Tibial nerve (tissue), 4 donors: ENCODE measurements around the gene NDUFA13. TPM values are rescaled to one million over a fixed set of nuclear protein-coding genes. Genes with fewer than 3 reads are reported as not detected.

Experiments used
- DNase-seq, 2 donors: peaks; one replicate each; pipeline ENCODE4 v3.0.0-alpha.2; 2019; ENCODE audit warnings: low spot score in 2 of 2
- H3K27ac ChIP-seq, 4 donors: fragments of 200-600 bp; sonication (generic) in 3 of 4; one replicate each; pipeline ENCODE4 v1.5.1; 2017 to 2019; ENCODE audit warnings: mild to moderate bottlenecking in 1 of 4
- H3K27me3 ChIP-seq, 2 donors: fragments of 200-600 bp; sonication (generic) in 1 of 2; one replicate each; pipeline versions ENCODE4 v1.5.1 to v1.6.0; 2017 to 2019
- H3K36me3 ChIP-seq, 3 donors: fragments of 200-600 bp; sonication (generic); one replicate each; pipeline ENCODE4 v1.5.1; 2018 to 2019
- H3K4me1 ChIP-seq, 4 donors: fragments of 200-600 bp; sonication (generic) in 3 of 4; one replicate each; pipeline ENCODE4 v1.5.1; 2017 to 2019
- H3K4me3 ChIP-seq, 4 donors: fragments of 200-600 bp; sonication (generic) in 3 of 4; one replicate each; pipeline ENCODE4 v1.5.1; 2017 to 2019; ENCODE audit warnings: mild to moderate bottlenecking in 1 of 4, moderate library complexity in 1 of 4
- H3K9me3 ChIP-seq, 4 donors: fragments of 200-600 bp; sonication (generic) in 3 of 4; one replicate each; pipeline ENCODE4 v1.5.1; 2017 to 2019
- CTCF ChIP-seq, 5 experiments: fragments of 200-600 bp in 3 of 5; fragments of 450-650 bp in 2 of 5; sonication (generic) in 3 of 5; IDR thresholded peaks; one replicate each; pipeline ENCODE4 v1.5.1; 2016 to 2019; ENCODE audit warnings: antibody characterized with exemption in 5 of 5, mild to moderate bottlenecking in 3 of 5, moderate library complexity in 2 of 5
- EP300 ChIP-seq, 2 donors: sonication (generic); formaldehyde crosslinking; IDR thresholded peaks; one replicate each; pipeline ENCODE4 v1.6.1; 2017; ENCODE audit warnings: antibody characterized with exemption in 2 of 2, mild to moderate bottlenecking in 1 of 2
- POLR2A ChIP-seq, 2 donors: fragments of 450-650 bp; IDR thresholded peaks; one replicate each; pipeline ENCODE4 v1.6.1; 2017; ENCODE audit warnings: antibody characterized with exemption in 2 of 2, mild to moderate bottlenecking in 2 of 2, moderate library complexity in 2 of 2
- WGBS, 2 donors: methylation state at CpG; one replicate each; pipeline ENCODE4 v1.1.5; 2018; 5-methylcytosine and 5-hydroxymethylcytosine counted together
- total RNA-seq, 4 donors: library from RNA; depleted of rRNA; stranded (reverse); fragments of >200 nt; gene quantifications; one replicate each; pipeline ENCODE4 v1.1.0, GENCODE V29; 2016

Gene NDUFA13
- total RNA-seq, 4 donors from 2014 or later = 27.3 to 93.6 (median 61.6) TPM

DNA sequence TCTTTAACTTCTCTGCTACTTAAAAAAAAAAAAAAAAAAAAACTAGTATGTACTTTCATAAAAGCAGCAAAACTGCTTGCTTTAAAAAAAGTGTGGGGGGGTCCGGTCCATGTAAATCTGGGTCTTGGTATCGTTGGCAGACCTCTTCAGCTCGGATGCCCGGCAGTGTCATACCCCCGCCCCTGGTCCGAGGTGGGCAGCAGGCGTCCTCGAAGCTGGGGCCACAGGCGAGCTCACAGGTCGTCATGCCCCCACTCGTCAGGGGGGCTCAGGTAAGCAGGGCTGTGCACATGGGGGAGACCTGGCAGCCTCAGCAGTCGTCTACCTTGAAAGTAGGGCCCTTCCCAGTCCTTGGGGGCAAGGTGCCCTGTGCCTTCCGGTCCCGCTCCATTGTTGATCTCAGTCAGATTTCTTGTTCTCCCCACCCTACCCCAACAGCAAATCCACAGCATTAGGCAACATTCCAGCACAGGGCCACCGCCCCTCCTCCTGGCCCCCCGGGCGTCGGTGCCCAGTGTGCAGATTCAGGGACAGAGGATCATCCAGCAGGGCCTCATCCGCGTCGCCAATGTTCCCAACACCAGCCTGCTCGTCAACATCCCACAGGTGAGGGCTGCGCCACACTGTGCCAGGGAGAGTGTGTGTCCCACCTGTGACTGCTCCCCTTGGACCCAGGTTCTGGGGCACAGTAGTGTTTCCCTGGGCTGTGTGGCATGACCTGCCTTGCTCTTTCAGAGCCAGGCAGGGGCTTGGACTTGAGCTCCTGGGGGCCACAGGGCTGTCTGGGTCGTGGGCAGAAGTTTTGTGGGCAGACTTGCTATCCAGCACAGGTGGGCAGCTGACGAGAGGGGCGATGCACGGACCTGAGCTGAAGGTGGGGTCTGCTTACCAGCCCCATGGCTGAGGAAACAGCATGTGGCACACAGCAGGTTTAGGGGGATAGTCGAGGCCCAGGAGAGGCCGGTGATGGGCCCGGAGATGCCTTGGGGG is 20.1 kb upstream of the NDUFA13 start:
- Histone ChIP-seq H3K27ac (no peak overlapping the region), H3K27me3 (no peaks in the 10 kb centered on the region), H3K4me1 (peaks cover 0 to 8% (median 0%) of the 10 kb centered on the region in 4 donors), H3K9me3 (no peaks in the 10 kb centered on the region), H3K36me3 (peaks cover 5 to 92% (median 26%) of the 10 kb centered on the region in 3 donors), H3K4me3 (no peak overlapping the region)
- TF ChIP-seq POLR2A (IDR thresholded peaks at IDR 0.05) (no peak), EP300 (IDR thresholded peaks at IDR 0.05) (no peak), CTCF (IDR thresholded peaks at IDR 0.05) (no peak)
- no peak for DNase-seq
- 89 to 90% methylated on average over 29 to 30 of the region's 30 CpGs for WGBS, 2 donors

GRCh38 chr19:19498255-19498991 is 17.6 kb upstream of the NDUFA13 start:
- Histone ChIP-seq H3K27me3 (no peaks in the 10 kb centered on the region), H3K9me3 (no peaks in the 10 kb centered on the region), H3K4me1 (peaks cover 0 to 7% (median 0%) of the 10 kb centered on the region in 4 donors), H3K27ac (no peak overlapping the region), H3K4me3 (no peak overlapping the region), H3K36me3 (peaks cover 8 to 97% (median 50%) of the 10 kb centered on the region in 3 donors)
- 93% methylated on average over 33 of the region's 33 CpGs for WGBS, 2 donors
- DNase-seq = no peak
- TF ChIP-seq POLR2A (IDR thresholded peaks at IDR 0.05) (no peak), CTCF (IDR thresholded peaks at IDR 0.05) (no peak), EP300 (IDR thresholded peaks at IDR 0.05) (no peak)

DNA sequence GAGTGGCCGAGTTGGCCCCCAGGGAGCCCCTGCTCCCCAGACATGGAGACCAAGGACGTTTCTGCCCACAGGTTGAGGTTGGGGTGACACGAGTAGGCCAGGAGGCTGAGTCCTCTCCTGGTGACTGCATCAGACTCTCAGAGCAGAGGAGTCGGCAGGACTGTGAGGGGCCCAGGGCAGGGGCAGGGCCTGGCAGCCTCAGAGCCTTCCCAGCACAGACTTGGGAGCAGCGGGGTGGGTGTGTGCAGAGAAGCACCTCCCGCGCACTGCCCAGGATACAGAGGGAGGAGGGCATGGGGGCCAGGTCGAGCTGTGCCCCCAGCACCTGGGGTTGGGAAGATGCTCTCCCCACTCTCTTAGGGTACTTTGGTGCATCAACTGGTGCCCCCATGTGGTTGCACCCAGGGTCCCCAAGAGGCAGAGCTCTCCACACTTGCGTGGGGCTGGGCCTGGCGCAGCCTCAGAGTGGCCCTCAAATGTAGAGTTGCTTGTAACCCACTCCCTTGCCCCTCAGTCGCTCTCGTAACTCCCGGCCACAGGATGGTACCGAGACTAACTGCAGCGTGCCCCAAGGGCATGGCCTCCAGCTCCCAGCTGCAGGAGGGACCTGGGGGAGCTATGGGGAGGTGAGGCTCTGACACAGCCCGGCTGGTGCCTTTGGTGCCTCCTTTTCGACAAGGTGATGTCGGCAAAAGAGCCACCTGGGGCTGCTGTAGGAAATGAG is 16.6 kb upstream of the NDUFA13 start:
- H3K36me3 ChIP-seq = peaks cover 8 to 97% (median 44%) of the 10 kb centered on the region in 3 donors

DNA sequence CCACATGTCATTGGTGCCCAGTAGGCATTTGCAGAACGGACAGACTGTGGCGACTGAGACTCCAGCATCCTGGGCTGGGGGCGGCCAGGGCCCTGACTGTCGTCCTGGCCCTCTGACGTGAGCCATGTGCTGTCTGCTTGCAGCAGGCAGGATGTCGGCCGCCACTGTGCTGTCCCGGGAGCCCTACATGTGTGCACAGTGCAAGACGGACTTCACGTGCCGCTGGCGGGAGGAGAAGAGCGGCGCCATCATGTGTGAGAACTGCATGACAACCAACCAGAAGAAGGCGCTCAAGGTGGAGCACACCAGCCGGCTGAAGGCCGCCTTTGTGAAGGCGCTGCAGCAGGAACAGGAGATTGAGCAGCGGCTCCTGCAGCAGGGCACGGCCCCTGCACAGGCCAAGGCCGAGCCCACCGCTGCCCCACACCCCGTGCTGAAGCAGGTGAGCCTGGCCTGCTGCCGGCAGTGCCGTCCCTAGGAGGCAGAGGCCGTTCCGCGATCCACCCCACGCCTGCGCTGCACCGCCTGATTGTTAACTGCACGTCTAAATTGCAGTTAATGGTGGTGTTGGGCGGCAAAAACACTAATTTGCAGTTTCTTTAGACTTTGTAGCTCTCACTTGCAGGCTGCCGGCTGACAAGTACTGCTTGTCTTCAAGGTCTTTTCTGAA is 14.9 kb upstream of the NDUFA13 start:
- DNase-seq = no peak
- TF ChIP-seq EP300 (IDR thresholded peaks at IDR 0.05) (no peak), POLR2A (IDR thresholded peaks at IDR 0.05) (no peak), CTCF (IDR thresholded peaks at IDR 0.05) (no peak)
- H3K27me3 ChIP-seq = no peaks in the 10 kb centered on the region
- H3K4me1 ChIP-seq = peaks cover 0 to 1% (median 0%) of the 10 kb centered on the region in 4 donors
- WGBS, 2 donors = 85% methylated on average over 21 to 28 of the region's 34 CpGs
- peaks cover 10 to 100% (median 42%) of the 10 kb centered on the region in 3 donors for H3K36me3 ChIP-seq
- H3K27ac ChIP-seq = no peak overlapping the region
- H3K9me3 ChIP-seq = no peaks in the 10 kb centered on the region
- H3K4me3 ChIP-seq = no peak overlapping the region

More for the DNA sequence above, 16.6 kb upstream of the NDUFA13 start:
- TF ChIP-seq CTCF (IDR thresholded peaks at IDR 0.05) = no peak
- TF ChIP-seq POLR2A (IDR thresholded peaks at IDR 0.05) = no peak
- TF ChIP-seq EP300 (IDR thresholded peaks at IDR 0.05) = no peak
- Histone ChIP-seq H3K27me3 (no peaks in the 10 kb centered on the region), H3K4me3 (no peak overlapping the region), H3K4me1 (no peaks in the 10 kb centered on the region), H3K27ac (no peak overlapping the region), H3K9me3 (no peaks in the 10 kb centered on the region)
- DNase-seq = no peak
- 81 to 85% methylated on average over 16 to 18 of the region's 18 CpGs for WGBS, 2 donors
